ENCODE results near the gene SPON2.
A peak's percentile ranks its signal among the peaks of the same experiment; 100 is the strongest.

SPON2 gene

GRCh38 chr4:1167244-1167949, 5.0 kb downstream of the SPON2 start:
- peak; percentile 86 for ATAC-seq
- TF ChIP-seq ZFP3 (CRISPR knock-in tag; IDR thresholded peaks at IDR 0.05) (no peak), ESRRG (CRISPR knock-in tag; IDR thresholded peaks at IDR 0.05) (no peak), ISL1 (CRISPR knock-in tag; IDR thresholded peaks at IDR 0.05) (no peak)
- TF ChIP-seq, protein P1, sequence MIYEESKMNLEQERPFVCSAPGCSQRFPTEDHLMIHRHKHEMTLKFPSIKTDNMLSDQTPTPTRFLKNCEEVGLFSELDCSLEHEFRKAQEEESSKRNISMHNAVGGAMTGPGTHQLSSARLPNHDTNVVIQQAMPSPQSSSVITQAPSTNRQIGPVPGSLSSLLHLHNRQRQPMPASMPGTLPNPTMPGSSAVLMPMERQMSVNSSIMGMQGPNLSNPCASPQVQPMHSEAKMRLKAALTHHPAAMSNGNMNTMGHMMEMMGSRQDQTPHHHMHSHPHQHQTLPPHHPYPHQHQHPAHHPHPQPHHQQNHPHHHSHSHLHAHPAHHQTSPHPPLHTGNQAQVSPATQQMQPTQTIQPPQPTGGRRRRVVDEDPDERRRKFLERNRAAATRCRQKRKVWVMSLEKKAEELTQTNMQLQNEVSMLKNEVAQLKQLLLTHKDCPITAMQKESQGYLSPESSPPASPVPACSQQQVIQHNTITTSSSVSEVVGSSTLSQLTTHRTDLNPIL (CRISPR knock-in tag; IDR thresholded peaks at IDR 0.05; ENCODE audit: low read depth): no peak

- peak; percentile 8 for ATAC-seq
- TF ChIP-seq PATZ1 (CRISPR knock-in tag; IDR thresholded peaks at IDR 0.05; ENCODE audit: borderline replicate concordance) (no peak), ARNTL (CRISPR knock-in tag; IDR thresholded peaks at IDR 0.05; ENCODE audit: borderline replicate concordance, low read depth) (no peak), ZFP30 (CRISPR knock-in tag; IDR thresholded peaks at IDR 0.05) (no peak), TCF4 (CRISPR knock-in tag; IDR thresholded peaks at IDR 0.05; ENCODE audit: borderline replicate concordance) (no peak), TSHZ2 (CRISPR knock-in tag; IDR thresholded peaks at IDR 0.05) (no peak)
Observed at GRCh38 chr4:1166509-1167243, 5.7 kb downstream of the SPON2 start.

DNA sequence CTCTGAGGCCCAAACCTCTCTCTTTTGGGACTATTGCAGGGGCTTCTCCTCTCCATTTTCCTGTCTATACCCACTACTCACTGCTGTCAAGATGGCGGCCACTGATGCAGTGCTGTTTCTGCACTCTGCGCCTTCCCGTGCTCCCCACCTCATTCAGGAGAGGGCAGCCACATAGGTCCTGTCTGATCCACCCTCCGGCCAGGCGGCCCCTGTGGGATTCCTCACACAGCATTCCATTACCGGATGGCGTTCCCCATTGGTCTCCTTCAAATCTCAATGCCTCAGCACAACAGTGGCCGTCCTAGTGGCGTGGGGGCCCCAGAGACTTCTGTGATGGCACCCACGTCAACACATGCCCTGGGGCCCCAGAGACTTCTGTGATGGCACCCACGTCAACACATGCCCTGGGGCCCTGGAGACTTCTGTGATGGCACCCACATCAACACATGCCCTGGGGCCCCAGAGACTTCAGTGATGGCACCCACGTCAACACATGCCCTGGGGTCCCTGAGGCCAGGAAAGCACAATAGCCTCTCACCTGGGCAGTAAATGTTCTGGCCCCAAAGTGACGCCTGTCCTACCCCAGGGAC, 7.3 kb downstream of the SPON2 start:
- no peak for ATAC-seq
- TF ChIP-seq, protein P1 (CRISPR knock-in tag; IDR thresholded peaks at IDR 0.05; ENCODE audit: low read depth): no peak
- no peak for TF ChIP-seq TOX (CRISPR knock-in tag; IDR thresholded peaks at IDR 0.05; ENCODE audit: borderline replicate concordance)
- no peak for TF ChIP-seq ZFP3 (CRISPR knock-in tag; IDR thresholded peaks at IDR 0.05)
- no peak for TF ChIP-seq ISL1 (CRISPR knock-in tag; IDR thresholded peaks at IDR 0.05)
- no peak for TF ChIP-seq ZNF8 (CRISPR knock-in tag; IDR thresholded peaks at IDR 0.05)
- no peak for TF ChIP-seq RARB (CRISPR knock-in tag; IDR thresholded peaks at IDR 0.05)
- TF ChIP-seq POU6F1 (CRISPR knock-in tag; IDR thresholded peaks at IDR 0.05; ENCODE audit: borderline replicate concordance, low read depth): no peak
- TF ChIP-seq ZC3H10 (CRISPR knock-in tag; IDR thresholded peaks at IDR 0.05): no peak
- TF ChIP-seq CSDC2 (CRISPR knock-in tag; IDR thresholded peaks at IDR 0.05): no peak

DNA sequence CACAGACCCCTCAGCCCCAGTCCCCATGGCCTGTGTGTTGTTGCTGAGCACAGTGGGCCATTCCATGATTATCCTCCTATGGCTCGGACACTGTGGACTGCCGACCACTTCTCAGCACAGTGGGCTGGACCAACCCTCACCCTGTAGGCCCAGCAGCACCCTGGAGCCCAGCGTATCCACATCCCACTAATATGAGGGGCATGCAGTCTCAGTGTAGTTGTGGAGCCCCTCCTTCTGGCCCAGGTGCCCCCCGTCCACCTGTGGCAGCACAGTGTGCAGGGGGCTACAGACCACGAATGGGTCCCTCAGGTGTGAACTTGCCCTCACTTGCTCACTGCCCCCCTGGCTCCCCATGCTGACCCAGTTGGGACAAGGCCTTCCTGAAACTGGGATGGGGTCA, 7.9 kb downstream of the SPON2 start:
- no peak for ATAC-seq
- no peak for TF ChIP-seq POU6F1 (CRISPR knock-in tag; IDR thresholded peaks at IDR 0.05; ENCODE audit: borderline replicate concordance, low read depth)
- no peak for TF ChIP-seq PPARA (CRISPR knock-in tag; IDR thresholded peaks at IDR 0.05; ENCODE audit: borderline replicate concordance)
- no peak for TF ChIP-seq ZNF8 (CRISPR knock-in tag; IDR thresholded peaks at IDR 0.05)
- no peak for TF ChIP-seq TOX (CRISPR knock-in tag; IDR thresholded peaks at IDR 0.05; ENCODE audit: borderline replicate concordance)
- no peak for TF ChIP-seq ZFP3 (CRISPR knock-in tag; IDR thresholded peaks at IDR 0.05)
- no peak for TF ChIP-seq PATZ1 (CRISPR knock-in tag; IDR thresholded peaks at IDR 0.05; ENCODE audit: borderline replicate concordance)
- no peak for TF ChIP-seq BACH2 (CRISPR knock-in tag; IDR thresholded peaks at IDR 0.05; ENCODE audit: borderline replicate concordance)
- no peak for TF ChIP-seq ISL1 (CRISPR knock-in tag; IDR thresholded peaks at IDR 0.05)
- TF ChIP-seq ARNTL (CRISPR knock-in tag; IDR thresholded peaks at IDR 0.05; ENCODE audit: borderline replicate concordance, low read depth): no peak
- no peak for TF ChIP-seq CSDC2 (CRISPR knock-in tag; IDR thresholded peaks at IDR 0.05)
- TF ChIP-seq, protein P1 (CRISPR knock-in tag; IDR thresholded peaks at IDR 0.05; ENCODE audit: low read depth): no peak
